AG09309 (cell line): ENCODE measurements around the gene CEBPE.

Source experiments
- DNase-seq: peaks from one replicate; pipeline ENCODE4 v3.0.0-alpha.2; 2010; ENCODE audit warnings: low read depth
- H3K4me3 ChIP-seq: 2 replicates; pipeline ENCODE4 v1.5.1; 2011; ENCODE audit warnings: mild to moderate bottlenecking, low read depth, low read length, moderate library complexity; ENCODE audit not compliant: control insufficient read depth
- CTCF ChIP-seq: IDR thresholded peaks from 2 replicates; pipeline ENCODE4 v1.5.1; 2011; ENCODE audit warnings: mild to moderate bottlenecking, low read depth, low read length, inconsistent platforms; ENCODE audit not compliant: insufficient read depth, control insufficient read depth; ENCODE audit errors: missing control alignments

Gene CEBPE

GRCh38 chr14:23153851-23154796 is 35.1 kb upstream of the CEBPE start:
- H3K4me3 ChIP-seq: peak overlapping the region; percentile 17
- peak; percentile 62 for DNase-seq
- no peak for TF ChIP-seq CTCF

GRCh38 chr14:23151342-23151741 is 32.3 kb upstream of the CEBPE start:
- no peak for TF ChIP-seq CTCF
- DNase-seq: no peak

GRCh38 chr14:23149745-23150144 is 30.7 kb upstream of the CEBPE start:
- no peak for DNase-seq
- no peak for TF ChIP-seq CTCF
- no peak overlapping the region for H3K4me3 ChIP-seq

More at GRCh38 chr14:23151342-23151741, 32.3 kb upstream of the CEBPE start:
- no peak overlapping the region for H3K4me3 ChIP-seq

- DNase-seq: no peak
- TF ChIP-seq CTCF: no peak
These were observed 29.7 kb upstream of the CEBPE start for GRCh38 chr14:23148591-23149249.

GRCh38 chr14:23147676-23148075 is 28.6 kb upstream of the CEBPE start:
- H3K4me3 ChIP-seq: no peak overlapping the region
- TF ChIP-seq CTCF: no peak
- DNase-seq: no peak

More at GRCh38 chr14:23148591-23149249, 29.7 kb upstream of the CEBPE start:
- H3K4me3 ChIP-seq: no peak overlapping the region

- no peak overlapping the region for H3K4me3 ChIP-seq
- TF ChIP-seq CTCF: no peak
- DNase-seq: no peak
These were observed 27.9 kb upstream of the CEBPE start for GRCh38 chr14:23146980-23147379.
